ENCODE results near the gene CYB5R2.

The CYB5R2 gene

DNA sequence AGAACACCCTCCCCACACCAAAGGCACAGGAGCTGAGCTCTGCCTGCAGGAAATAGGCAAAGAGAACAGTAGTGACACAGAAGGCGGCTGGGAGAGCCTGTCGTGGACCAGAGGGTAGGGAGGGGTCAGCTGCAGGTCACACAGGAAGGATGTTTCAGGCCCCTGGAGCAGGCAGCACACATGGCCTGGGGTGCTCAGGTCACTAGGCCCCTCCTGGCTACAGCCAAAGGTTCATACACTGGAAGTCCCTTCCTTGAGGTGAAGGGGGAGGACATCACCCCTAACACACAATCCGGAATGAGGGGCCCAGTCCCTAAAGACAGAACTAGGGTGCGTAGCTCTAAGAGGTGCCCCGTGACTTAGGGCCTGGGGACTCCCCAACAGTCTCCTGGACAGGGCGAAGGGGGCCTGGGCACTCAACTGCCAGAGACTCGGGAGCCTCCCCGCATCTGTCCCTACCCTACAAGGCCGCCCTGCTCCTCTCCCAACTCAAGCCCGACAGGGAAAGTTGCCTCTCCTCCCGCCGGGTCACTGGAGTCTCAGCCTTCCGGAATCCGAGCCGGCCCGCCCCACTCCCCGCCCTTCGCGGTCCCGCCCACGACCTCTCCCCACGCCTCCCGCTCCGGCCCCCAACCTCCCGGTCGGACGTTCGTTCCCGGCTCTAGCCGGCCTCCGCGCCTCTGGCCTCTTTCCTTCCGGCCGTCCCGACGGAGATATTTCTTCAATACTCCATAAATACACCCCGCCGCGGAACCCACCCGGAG lies at the start of gene CYB5R2:
Gene CYB5R2 (minus strand): TSS at position 541 of the 764 bp plus-strand sequence. CDS start 675 bp downstream, outside the sequence.
- DNase-seq: no peak

DNA sequence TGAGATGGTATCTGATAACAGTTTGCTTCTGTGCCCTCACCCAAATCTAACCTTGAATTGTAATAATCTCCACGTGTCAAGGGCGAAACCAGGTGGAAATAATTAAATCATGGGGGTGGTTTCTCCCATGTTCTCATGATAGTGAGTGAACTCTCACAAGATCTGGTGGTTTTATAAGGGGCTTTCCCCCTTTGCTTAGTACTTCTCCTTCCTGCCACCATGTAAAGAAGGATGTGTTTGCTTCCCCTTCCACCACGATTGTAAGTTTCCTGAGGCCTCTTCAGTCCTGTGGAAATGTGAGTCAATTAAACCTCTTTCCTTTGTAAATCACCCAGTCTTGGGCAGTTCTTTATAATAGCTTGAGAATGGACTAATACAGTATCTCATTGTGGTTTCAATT lies 41.5 kb upstream of the CYB5R2 start:
- DNase-seq: no peak

DNA sequence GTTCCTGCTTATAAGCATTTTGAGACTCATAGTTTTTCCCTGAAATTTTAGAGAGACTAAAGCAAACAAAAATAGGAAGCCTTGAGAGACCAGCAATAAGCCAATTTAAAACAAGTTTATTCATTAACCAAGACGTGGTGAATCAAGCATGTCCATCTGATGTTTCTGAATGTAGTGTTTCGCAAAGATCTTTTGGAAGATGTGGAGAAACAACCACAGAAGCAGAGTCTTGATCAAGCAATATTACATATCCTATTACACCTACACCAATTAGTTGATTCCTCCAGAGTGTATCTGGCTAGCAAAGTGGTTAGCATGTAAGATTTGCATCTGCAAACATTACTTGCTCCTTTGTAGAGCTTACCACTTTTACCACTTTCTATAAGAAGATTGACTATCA lies 33.1 kb upstream of the CYB5R2 start, which contains the start of gene OVCH2:
Gene OVCH2 (minus strand): TSS at position 101 of the 400 bp plus-strand sequence. CDS start 83 bp downstream, at position 18.
- no peak for DNase-seq

DNA sequence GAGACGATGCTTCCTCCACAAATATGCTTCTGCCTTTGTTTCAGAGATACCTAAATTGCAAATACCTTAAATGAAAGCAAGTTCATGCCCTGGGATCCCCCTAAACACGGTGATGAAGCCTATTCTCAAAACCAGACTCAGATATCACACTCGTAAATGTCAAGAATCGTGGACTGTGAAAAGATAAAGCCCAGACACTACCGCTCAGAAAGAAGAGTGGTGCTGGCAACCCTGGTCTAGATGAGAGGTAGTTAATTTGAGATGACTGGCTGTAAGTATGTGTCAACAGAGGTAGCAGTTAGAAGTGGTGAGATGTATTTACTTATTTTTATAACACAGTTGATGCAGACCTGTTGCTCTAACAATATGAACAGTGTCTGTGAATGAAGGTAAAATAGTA lies 30.4 kb upstream of the CYB5R2 start:
- DNase-seq: no peak

- no peak for DNase-seq
Measured at GRCh38 chr11:7696424-7696823, 23.1 kb upstream of the CYB5R2 start.

DNA sequence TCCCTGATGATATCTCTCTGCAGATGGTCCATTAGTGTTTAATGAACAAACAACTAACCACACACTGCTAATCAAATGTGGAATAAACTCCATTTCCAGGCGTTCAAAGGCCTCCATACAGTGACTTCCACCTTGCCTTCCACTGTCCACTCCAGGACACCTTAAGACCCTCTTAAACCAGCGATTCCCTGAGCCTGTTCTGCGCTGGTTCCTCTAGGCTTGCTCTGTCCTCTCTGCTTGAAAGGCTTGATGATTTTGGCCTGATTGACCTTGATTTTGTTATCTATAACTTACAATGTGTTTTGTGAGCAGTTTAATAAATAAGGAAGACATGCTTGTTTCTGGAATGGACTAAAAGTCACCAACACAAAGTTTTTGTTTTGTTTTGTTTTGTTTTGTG lies 20.9 kb upstream of the CYB5R2 start:
- no peak for DNase-seq

GRCh38 chr11:7692426-7692825 lies 19.1 kb upstream of the CYB5R2 start:
- no peak for DNase-seq

- no peak for DNase-seq
Measured at GRCh38 chr11:7691759-7692350, 18.6 kb upstream of the CYB5R2 start.

- no peak for DNase-seq
Measured at GRCh38 chr11:7690648-7691047, 17.3 kb upstream of the CYB5R2 start.

DNA sequence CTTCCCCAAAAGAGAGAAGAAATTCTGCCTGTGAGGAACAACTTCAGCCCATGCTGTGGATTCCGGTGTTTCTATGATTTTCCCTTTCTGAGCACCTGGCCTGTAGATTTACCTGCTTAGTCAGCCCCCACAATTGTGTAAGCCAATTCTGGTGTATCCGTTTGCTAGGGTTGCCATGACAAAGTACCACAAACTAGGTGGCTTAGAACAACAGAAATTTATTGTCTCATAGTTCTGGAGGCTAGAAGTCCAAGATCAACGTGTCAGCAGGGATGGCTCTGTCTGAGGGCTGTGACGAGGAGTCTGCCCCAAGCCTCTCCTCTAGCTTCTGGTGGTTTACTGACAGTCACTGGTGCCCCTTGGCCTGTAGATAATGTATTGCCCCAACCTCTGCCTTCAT lies 15.9 kb upstream of the CYB5R2 start:
- no peak for DNase-seq

DNA sequence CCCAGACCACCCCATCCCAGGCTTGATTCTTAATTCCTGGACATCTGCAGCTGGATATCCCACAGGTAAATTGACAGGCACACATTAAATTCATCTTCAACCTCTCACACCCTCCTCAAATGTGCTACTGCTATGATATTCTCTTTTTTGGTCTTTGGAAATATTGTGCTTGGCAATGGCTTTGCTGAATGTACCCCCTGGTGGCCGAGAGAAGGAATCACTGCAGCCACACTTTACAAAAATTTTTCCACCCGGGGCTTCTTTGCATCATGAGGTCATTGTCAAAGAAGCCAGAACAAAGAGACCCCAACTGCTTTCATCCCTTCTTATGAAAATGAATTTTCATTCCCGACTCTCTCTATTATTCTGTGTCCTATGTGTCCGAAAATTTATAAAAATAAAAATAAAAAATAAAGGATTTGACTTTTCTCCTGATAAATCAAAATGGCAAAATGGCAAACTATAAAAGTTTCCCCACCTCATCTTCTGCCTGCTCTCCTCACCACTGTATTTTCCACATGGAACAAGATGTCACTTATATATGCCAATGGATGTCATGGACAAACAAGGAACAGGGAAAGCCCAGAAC lies 15.0 kb upstream of the CYB5R2 start:
- no peak for DNase-seq

GRCh38 chr11:7687386-7687785 lies 14.1 kb upstream of the CYB5R2 start:
- no peak for DNase-seq

DNA sequence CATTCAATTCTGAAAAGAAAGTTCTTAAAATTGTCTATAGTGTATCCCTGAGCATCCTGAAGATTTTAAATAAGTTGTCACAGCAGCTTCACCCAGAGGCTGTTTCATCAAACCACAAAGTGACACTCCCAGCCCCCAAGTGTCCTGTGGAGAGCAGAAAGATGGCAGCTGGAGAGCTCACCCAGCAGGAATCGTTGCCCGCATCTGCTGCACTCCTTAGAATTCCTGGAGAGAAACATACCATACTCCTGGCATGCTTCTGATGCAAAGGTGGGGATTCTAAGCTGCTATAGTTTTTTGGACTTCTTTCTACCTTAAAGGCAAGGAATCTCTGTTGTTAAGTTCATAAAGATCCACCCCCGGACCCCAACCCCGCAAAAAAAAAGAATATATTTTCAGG lies 13.5 kb upstream of the CYB5R2 start:
- DNase-seq: no peak

DNA sequence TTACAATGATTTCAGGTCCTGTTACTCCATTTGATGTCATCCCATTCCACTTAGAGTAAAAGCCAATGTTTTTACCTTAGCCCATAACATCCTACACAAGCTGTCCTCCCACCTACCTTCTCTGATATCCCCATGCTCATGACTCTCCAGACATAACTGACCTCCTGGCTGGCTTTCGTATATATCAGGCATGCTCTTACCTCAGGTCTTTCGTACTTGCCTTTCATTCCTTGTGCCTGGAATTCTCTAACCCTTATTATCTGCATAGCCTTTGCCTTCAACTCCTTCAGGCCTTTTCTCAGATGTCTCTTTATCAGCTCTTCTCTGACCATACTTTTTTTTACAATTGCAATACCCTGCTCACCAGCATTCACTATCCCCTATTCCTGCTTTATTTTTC lies 10.3 kb upstream of the CYB5R2 start:
- DNase-seq: no peak

GRCh38 chr11:7677796-7678201 lies 4.5 kb upstream of the CYB5R2 start:
- no peak for DNase-seq

DNA sequence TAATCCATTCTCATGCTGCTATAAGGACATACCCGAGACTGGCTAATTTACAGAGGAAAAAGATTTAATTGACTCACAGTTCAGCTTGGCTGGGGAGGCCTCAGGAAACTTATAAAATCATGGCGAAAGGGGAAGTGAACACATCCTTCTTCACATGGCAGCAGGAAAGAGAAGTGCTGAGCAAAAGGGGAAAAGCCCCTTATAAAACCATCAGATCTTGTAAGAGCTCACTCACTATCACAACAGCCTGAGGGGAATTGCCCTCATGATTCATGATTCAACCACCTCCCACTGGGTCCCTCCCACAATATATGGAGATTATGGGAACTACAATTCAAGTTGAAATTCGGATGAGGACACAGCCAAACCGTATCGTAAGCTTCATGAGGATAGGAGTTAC lies 3.8 kb upstream of the CYB5R2 start:
- DNase-seq: no peak

DNA sequence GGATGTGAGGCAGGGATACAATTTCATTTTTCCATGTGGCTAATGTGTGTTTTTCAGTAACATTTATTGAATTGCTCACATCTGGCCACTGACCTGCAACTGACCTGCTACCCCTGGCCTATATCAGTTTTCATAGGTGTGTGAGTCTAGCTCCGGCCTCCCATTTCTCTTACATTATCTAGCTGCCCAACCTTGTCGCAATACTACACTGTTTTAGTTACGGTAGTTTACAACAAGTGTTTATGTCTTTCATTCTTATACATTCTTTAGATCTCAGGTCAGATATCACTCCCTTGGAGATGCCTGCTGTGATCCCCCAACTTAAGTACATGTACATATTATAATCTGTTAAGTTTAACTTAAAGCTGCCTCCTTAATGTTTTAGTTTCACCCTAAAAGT lies 2.3 kb upstream of the CYB5R2 start:
- no peak for DNase-seq

GRCh38 chr11:7673724-7674434 lies 579 bp upstream of the CYB5R2 start:
- DNase-seq: no peak

DNA sequence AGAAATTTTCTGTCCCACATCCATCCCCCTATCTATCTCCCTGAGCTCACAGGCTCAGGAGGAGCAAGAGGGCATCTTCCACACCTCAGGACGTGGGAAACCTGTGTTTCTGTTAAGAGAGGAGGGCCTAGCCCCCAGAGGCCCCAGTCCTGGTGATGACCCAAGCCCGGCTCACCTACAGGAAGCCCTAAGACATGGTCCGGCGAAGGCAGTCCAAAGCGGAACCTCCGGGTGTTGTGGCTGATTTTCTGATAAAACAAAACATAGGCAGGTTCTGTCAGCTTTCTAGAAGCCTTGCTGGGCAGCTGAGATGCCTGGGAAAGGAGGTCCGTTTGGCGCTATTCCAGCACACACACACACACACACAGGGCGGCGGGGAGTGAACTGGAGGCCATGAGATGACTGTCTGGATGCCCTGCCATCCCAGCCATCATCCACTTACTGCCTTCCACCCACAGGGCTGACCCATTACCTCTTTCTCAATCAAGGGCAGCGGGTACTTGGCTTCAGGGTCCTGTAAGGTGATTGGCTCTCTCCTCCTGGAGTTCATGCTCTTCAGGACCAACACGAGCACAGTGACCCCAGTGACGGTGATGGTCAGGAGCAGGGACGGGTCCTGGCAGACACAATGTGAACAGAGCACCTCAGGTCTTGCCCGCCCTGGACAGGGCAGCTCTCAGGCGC lies 882 bp downstream of the CYB5R2 start:
- no peak for DNase-seq

DNA sequence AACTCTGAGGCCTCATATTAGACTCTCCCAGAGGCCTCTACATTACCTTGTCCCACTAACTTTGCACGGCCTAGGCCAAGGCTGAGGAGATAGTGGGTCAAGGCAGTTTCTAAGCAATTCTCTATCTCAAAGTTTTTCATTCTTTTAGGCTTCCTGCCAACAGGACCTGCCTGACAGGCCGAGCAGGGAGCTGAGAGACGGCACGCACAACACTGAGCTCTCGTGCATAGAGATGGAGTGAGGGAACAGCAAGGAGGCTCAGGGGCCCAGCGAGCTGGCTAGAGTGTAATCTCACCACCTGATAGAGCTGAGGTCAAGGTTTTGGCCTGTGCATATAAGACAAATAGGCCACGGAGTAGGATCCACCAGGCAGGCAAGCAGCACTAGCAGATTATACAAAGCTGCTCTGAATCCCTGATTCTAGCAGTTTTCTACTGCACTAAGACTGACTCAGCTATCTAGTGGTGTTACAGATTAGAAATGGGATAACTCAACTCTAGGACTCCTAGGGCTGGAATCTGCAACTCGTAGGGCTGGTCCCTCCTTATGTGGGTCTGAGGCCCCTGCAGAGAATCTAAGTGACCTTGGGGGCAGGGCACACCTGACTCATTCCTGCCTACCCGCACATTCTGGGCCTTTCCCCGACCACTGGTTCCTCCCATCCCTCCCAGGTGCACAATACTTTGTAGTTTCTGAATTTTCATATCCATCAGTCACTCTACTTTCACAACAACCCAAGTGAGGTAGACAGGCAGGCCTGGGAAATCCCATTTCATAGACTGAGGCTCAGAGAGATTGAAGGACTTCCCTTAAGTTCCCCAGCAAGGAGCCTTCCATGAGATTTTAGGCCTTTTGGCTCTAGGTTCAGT lies 1.7 kb downstream of the CYB5R2 start:
- no peak for DNase-seq

DNA sequence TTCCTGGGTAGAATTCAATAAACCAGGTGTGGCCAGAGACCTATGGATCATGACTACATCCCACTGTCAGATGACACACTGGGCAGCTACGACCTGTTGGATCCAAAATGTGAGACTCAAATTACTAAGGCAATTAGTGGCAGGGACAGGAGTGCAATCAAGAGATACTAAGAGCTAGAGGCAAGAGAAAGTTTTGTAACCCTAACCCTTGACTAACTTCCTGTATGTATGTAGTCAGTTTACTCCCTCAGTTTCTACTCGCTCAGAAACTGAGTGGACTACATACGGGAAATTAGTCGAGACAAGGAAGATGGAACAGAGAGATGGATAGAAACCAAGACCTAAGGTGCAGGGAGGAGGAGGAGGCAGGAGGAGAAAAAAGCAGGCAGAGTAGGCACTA lies 2.7 kb downstream of the CYB5R2 start:
- no peak for DNase-seq

GRCh38 chr11:7668911-7669310 lies 4.4 kb downstream of the CYB5R2 start:
- DNase-seq: no peak

All from NCI-H2107 (cell line).